ENCODE results near the gene SPACA4.

Gene SPACA4

DNA sequence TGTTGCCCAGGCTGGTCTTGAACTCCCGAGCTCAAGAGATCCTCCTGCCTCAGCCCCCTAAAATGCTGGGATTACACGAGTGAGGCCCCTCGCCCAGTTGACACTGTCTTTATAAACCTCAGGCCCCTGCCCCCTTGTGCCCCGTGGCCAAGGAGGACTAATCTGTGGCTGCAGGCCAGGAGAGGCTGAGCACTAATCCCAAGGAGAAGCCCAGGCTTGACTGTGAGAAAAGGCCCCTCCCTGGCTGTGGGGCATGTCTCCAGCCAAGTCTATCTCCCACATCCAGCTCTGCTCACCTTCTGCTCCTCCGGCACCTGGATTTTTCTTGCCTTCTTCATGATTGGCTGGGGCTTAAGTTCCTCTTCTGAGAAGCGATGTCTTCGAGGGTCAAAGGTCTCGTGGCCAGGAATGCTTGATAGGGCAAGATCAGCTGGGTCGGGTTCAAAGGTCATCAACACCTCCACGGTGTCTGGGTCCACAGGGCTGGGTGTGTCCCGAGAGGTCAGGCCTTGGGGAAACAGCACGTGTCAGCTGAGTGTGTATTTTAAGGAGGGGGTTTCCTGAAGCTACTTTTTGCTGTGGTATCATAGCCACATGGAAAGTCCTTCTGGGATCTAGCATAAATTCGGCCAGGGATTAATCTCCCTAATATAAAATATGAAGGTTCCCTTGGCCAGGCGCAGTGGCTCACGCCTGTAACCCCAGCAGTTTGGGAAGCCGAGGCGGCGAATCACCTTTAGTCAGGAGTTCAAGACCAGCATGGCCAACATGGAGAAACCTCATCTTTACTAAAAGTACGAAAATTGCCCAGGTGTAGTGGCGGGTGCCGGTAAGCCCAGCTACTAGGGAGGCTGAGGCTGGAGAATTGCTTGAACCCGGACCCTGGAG is 26.9 kb downstream of the SPACA4 start:
- DNase-seq: no peak

DNA sequence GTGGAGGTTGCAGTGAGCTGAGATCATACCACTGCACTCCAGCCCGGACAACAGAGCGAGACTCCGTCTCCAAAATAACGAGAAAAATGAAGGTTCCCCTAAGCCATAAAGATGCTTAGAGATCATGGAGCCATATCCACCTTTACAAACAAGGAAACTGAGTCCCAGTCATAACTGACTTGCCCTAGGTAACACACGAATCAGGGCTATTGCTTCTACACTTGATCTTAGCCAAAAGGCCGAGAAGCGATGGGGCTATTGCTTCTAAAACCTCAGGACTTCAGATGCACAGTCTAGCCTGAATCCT is 27.4 kb downstream of the SPACA4 start:
- DNase-seq: no peak

DNA sequence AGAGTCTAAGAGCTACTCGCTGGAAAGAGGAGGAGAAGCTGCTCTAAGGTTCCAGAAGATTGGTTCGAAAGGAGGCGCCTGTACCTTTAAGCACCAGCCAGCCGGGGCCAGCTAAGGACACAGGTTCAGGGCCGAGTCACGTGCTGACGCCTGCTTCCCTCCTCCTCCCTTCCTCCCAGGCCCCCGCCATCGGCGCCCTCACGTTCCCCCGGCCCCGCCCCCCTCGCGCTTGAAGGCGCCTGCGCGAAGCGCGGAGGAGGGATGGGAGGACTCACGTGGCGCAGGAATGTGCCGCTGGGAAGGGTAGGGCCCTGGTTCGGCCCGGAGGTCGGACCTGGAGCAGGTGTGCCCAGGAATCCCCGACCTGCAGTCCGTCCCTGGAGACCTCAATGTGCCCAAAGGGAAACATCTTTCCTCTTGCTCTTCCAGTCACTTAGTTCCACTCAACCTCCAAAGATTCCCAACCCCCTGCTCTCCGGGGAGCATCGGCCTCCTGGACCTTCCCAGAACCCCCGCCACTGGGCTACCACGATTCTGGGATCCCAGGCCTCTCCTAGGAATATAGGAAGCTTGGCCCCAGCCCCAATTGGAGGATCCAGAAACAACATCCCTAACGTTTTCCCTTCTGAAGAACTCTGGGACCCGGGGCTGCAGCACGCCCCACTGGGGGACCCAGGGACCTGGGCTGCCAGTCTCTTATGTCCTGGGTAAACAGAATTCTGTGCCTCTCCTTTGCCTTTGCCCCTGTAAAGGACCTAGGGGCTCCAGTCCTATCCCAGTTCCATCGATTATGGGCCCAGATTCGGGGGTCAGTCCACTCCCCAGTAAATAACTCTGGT is 28.1 kb downstream of the SPACA4 start:
- peak in 55 of 56 donors; percentile 61 to 94 (median 86) for DNase-seq

DNA sequence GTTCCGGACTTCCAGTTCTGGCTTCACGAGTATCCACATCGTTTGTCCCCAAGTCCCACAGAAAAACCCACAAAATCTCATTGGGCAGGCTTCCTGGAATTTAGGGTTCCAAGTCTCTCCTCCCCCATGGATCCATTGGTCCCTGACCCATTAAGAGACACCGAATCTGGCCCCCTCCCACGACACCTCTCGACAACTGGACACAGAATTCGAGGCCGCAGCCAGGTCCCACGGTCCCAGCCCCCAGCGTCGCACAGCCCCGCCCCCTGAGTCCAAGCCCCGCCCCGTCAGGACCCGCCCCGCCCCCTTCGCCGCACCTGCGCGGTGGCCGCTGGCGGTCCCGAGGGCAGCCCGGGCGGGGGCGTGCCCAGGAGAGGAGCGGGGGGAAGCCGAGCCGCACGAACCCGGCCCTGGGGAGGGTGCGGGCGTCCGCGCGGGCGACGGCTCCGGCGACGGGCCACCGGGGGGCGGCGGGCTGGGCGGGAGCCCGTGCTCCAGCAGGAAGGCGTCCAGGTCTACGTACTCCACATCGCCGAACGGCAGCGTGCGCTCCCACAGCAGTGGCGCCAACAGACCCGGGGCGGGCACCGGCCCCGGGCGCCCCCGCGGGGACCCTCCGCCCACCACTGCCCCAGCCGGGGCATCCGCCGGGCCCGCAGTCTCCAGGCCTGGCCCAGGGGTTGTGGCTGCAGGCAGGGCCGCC is 28.9 kb downstream of the SPACA4 start:
- DNase-seq: peak in 34 of 56 donors; percentile 19 to 78 (median 50)

DNA sequence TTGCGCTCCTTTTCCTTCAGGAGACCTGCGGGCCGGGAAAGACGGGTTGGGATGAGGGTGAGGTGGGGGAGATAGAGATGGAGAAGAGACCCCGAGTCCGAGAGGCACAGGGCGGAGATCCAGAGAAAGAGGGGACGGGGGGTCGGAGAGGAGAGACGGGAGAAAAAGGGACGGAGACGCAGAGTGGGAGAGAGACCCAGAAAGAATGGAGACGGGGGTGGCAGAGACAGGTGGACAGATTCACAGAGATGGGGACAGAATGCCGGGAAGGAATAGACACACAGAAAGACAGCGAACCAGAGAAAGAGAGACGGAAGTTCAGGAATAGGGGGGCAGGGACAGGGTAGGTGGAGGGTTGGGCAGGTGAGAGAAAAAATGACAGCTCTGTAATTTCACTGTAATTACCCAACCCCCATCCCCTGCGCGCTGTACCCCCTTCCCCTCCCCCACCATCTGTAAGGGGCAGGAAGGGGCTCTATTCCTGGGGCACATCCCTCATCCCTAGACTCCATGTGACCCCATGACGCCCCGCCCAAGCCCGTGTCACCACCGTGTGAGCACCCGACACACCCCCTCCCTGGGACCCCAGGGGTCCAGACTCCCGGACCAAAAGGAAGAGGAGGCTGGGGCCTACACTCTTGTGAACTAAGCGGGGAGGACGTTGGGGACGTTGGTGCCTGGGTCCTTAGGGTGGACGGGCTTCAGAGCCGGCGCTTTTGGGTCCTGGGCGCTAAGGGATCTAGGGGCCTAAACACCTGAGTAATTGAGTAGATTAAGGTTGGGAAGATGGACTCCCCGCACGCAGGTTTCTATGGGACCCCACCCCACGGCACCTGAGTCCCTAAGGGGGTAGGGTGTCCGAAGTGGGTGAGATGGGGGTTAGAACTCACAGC is 29.7 kb downstream of the SPACA4 start:
- peak in 24 of 56 donors; percentile 12 to 68 (median 40) for DNase-seq

DNA sequence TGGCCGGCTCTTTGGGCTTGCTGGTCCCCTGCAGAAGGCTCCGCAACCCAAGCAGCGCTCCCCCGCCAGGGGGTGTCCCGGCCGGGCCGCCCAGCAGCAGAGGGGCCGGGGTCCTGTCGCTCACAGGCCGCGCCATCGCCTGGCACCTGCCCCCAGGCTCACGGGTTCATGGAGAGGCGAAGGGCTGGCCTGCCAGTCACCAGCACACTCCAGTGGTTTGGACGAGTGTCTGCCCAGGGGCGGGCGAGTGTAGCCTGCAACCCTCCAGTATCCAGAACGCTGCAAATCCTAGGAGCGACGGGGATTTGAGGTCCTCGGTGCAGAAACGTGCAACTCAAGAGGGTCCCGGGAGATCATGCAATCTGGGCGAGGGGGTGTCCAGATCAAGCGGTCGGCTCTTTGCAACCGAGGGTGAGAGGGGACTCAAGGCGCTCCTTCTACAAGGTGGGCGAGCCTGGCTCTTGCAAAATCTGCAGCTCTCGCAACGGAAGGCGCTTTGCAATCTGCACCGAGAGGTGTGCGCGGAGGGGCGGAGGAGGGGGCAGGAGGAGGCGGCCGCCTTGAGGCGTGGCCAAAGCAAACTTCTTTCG is 30.4 kb downstream of the SPACA4 start, which contains the start of gene DBP:
Gene DBP, minus strand, starts transcription at position 521 of the 590 bp plus-strand sequence. Its CDS starts 385 bp downstream, at position 136.
- DNase-seq: peak in 13 of 56 donors; percentile 41 to 77 (median 67)

DNA sequence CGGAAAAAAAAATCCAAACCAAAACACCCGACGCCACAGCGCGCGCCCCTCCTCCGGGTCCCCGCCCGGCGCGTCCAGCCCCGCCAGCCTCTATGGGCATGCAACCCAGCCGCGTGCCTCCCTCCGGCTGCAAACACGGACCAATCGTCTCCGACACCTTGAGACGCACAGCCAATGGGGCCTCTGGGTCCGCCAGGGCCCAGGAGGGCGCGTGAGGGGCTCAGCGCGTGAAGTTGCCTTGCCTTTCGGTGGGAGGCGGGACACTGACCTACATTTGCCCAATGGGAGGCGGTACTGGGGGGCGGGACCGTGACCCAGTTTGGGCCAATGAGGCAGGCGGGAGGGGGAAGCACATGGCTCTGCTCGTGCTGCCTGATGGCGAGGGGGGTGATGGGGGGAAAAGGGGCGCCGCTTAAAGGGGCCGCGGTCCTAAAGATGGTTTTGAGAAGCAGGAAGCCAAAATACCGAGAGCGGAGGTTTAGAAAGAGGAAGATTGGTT is 31.0 kb downstream of the SPACA4 start:
- DNase-seq: peak; percentile 48 to 100 (median 99)

DNA sequence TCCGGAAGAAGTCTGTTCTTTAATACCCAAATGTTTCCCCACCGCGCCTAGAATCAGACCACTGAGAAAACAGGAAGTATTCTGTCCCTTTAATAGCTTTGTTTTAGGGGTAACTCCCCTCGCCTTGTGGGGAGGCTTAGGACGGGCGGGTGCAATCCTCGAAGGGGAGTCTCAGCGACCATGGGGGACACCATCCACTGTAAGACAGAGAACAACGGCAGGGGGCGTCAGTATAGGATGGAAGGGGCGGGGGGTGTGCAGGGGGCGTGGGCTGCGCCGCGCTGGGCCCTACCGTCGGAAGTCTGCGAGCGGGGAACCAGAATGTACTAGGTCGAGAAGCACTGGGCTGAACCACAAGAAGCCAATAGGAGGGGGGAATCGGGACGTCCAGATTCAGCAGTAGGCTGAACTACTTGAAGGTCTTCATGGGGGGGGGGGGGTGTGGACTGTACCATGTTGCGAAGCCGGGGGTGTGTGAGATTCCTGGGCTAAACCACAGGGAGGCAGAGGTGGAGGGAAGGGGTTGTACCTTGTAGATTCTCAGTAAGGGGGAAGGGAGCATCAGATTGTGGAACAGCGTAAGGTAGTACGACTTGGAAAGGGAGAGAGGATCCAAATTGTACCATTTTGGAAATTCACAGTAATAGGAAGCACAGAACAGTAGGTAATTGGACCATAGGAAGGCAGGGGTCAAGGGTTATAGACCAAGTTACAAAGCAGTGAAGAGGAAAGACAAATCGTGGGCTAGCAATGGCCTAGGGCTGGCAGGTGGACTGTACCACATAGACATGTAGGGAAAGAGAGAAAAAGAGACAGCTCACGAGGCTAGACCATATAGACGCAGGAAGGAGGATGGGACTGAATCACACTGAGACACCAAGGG is 31.6 kb downstream of the SPACA4 start:
- DNase-seq: peak in 55 of 56 donors; percentile 42 to 95 (median 83)

DNA sequence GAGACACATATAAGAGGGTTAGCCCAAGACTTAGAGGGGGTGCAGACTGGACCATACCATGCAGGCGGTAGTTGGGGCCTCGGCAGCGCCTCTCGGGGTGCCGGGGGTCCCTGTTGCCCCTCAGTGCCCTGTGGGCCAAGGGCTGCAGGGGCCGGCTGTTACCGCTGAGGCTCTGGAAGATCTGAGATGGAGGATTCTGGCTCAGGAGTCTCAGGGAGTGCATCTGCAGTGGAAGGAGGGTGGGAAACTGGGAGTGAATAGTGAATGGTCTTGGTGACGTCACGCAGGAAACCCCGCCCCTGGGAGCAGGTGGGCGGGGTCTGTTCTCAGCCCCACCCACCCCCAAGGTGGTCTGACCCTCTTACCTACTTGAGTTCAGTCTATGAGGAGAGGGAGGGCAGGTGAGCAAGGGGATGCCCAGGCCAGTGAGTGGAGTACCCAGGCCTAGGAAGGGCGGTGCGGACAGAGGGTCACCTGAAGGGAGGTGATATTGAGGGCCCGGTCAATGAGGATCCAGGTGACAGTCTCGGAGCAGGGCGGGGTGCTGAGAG is 32.4 kb downstream of the SPACA4 start:
- peak in 10 of 56 donors; percentile 23 to 61 (median 30) for DNase-seq

DNA sequence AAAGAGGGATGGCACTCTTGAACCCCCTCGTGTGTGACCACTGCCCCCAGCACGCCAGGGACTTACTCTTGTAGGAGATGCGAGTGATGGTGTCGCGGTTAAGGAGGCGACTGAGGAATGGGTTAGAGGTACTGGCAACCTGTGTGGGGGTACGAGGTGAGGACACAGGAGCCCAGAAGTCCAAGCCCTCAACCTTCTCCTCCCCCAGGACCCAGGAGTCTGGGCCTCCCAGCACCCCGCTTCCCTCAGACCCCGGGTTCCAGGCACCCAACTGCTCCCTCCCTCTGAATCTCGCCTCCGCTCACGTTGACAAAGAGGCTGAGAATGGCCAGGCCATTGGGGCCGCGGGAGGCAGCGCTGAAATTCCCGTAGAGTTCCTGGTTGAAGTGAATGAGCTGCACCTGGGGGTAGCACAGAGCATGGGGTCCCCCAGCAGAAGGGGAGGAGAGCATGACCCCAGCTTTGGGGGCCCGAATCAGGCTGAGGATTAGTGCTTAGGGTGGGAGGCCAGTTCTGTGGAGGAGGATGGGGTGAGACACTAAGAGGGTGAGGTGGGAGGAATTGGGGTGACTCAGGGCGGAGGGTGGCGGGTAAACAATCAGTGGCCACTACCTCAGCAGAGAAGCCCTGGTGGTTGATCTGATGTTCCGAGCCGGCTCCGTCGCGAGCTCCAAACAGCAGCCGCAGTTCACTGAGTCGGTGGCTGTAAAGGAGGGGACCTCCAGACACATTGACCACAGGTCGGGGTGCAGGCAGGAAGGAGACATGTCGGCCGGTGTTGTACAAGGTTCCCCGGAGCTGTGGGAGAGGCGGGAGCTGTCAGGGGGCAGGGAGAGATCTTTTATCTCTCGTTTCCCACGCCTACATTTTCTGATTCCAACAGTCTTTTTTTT is 33.2 kb downstream of the SPACA4 start:
- no peak for DNase-seq

DNA sequence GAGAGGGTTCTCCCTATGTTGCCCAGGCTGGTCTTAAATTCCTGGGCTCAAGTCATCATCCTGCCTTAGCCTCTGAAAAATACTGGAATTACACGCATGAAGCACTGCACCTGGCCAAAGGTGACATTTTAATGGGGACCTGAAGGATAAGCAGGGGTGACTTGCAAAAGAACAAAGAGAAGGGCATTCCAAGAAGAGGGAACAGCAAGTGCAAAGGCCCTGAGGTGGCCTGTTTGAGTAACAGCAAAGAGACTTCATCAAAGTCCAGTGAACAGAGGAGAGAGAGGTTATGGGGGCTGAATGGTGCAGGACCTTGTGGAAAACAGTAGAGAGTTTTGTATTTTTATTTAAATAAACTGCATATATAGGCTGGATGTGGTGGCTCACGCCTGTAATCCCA is 35.3 kb downstream of the SPACA4 start:
- DNase-seq: no peak

DNA sequence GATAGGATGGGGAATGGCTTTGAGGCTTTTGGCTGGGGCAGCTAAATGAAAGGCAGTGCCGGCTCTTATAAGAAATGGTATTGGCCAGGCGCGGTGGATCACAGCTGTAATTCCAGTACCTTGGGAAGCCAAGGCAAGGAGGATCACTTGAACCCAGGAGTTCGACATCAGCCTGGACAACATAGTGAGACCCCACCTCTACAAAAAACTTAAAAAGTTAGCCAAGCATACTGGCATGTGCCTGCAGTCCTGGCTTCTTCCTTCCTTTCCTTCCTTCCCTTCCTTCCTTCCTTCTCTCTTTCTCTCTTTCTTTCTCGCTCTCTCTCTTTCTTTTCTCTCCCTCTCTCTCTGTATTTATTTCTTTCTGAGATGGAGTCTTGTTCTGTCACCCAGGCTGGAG is 36.3 kb downstream of the SPACA4 start:
- no peak for DNase-seq

DNA sequence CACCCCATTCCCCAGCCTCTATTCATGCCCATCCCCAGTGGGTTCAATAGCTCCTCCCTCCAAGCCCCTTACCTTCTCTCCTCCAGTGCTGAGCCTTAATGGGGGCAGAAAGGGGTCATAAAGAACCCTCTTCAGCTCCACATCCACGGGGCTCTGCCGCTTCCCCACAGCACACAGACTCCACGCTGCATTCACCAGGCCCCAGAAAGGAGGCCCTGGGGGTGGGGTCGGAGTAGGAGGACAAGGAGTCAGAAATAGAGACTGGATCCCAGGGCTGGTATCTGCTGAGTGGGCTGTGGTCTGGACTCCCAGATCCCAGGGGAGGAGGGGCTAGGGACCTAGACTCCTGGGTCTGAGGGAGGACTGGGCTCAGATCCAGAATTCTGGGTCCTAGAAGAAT is 37.8 kb downstream of the SPACA4 start:
- DNase-seq: peak in 2 of 56 donors; percentile 32 to 50

DNA sequence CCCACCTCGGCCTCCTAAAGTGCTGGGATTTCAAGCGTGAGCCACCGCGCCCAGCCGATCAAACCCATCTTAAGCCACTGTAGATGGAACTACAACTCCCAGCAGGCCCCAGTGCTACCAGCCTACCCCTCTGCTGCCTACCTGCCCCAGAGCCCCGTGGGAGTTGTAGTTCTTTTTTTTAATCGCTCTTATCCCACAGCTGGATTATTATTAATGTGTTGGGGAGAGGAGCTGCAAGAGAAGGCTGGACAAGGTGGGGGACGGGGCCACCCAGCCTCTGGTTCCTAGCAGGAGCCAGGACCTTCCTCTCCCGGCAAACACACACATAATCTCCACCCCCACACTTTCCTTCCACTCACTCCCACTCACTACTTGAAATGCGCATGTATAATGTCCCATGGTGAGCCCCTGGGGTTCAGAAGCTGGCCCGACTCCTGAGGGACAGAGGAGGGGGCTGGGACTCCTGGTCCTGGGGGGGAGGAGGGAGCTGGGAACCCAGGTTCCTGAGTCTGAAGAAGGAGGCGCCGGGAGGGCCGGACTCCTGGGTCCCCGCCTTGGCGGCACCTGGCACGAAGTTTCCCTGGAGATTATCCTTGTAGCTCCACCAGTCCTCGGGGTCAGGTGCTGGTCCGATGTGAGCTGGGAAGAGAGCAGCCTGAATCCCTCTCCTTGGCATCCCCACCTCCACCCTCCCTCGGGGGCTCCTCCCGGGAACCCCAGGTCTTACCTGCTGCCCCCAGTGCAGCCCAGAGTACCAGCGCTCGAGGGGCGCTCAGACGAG is 38.5 kb downstream of the SPACA4 start:
- peak in 53 of 56 donors; percentile 21 to 87 (median 70) for DNase-seq

DNA sequence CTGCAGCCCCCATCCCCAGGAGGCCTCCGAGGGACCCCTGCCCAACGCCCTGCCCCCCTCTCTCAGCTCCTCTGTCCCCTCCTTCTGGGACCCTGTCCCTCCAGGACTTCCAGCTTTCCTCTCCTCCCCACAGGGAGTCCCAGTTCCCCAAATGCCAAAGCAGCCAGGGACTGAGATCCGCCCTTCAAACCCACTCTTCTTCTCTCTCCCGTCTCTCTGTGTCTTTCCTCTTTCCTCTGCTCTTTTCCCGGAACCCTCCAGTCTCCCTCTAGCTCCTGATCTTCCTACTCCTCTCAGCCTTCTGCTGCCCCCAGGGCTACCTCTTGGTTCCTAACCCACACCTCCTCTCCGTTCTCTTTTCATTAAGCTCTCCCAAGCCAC is 39.1 kb downstream of the SPACA4 start:
- no peak for DNase-seq

DNA sequence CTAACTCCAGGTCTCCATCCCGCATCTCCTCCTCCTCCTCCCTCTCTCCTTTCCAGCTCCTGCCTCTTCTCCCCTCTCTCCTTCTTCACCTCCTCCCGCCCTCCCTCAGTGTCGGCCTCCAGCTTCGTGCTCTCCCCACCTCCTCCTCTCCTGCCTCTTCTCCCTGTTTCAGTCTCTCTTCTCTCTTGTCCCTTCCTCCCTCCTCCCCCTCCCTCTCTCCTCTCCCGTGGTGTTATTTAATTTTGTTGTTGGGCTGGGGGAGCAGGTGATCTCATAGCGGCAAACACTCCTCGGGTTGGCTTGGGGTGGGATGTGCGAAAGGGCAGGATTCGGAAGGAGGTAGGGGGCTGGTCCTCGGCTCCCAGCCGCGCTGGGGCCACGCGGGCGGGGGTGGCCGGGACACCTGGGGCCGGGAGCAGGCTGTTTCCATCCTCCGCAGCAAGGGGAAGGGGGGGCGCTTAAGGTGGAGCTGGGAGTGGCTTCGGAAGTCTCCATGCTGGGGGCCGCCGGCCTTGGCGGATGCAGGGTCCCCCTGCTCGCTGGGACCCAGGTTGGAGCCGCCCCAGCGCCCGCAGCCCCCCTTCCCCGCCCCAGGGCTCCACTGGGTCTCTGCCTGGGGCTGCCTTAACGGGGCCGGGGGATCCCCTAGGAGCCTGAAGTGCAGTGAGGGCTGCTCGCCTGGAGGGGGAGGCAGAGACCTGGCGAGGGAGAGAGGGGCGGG is 39.6 kb downstream of the SPACA4 start, which contains the start of gene CA11:
Gene CA11, minus strand, starts transcription at position 187 of the 721 bp plus-strand sequence. CDS start 555 bp downstream, outside the sequence.
- peak; percentile 38 to 96 (median 84) for DNase-seq

All from amygdala (tissue), 56 donors.